B cell (primary cell): ENCODE results near the gene STRADB. TPM values are rescaled to one million over a fixed set of nuclear protein-coding genes. Genes with fewer than 3 reads are reported as not detected.
"Not testable (repeated sequence)": the region's sequence is repeated elsewhere in the genome, so short reads cannot be mapped to it uniquely, and the experiment has no call there.

Source experiments
- ATAC-seq: fragments of 200-7000 bp; cut with Tn5 transposase; one replicate; pipeline ENCODE4 v1.10.0; 2021; ENCODE audit warnings: low read depth, mild to moderate bottlenecking, moderate number of reproducible peaks, moderate library complexity
- CTCF ChIA-PET: fragments of 350-600 bp; sonication (Branson Sonifier 250); formaldehyde crosslinking; loops from one replicate; lab custom pipeline; 2021; ENCODE audit warnings: antibody characterized with exemption, inconsistent platforms; lab: Charles Lee
- POLR2A ChIA-PET: fragments of 350-600 bp; sonication (Branson Sonifier 250); formaldehyde crosslinking; loops from one replicate; lab custom pipeline; 2021; ENCODE audit warnings: antibody characterized with exemption; lab: Charles Lee
- DNase-seq: peaks from one replicate; pipeline ENCODE4 v3.0.0; 2013
- H2AFZ ChIP-seq: 2 replicates; pipeline ENCODE4 v1.6.1; 2012; ENCODE audit warnings: mild to moderate bottlenecking, low read depth, low read length; ENCODE audit not compliant: insufficient read depth, poor library complexity, severe bottlenecking
- H3K27ac ChIP-seq, 2 donors: 1 replicate in 1 of 2; 2 replicates in 1 of 2; pipeline ENCODE4 v1.5.1; 2012 to 2013; ENCODE audit warnings: low read length in 2 of 2, mild to moderate bottlenecking in 2 of 2, moderate library complexity in 1 of 2
- H3K27me3 ChIP-seq, 4 experiments: fragments of 200-600 bp in 1 of 4; sonication (generic) in 1 of 4; replicated peaks in 1 of 4; 1 replicate in 2 of 4; 2 replicates in 2 of 4; pipeline versions ENCODE4 v1.6.1 to v1.7.0; 2013 to 2016; ENCODE audit warnings: low read length in 3 of 4, mild to moderate bottlenecking in 2 of 4, mixed read lengths in 1 of 4, moderate library complexity in 1 of 4; ENCODE audit not compliant: insufficient read depth in 4 of 4, control insufficient read depth in 3 of 4; ENCODE audit errors: control extremely low read depth in 1 of 4
- H3K36me3 ChIP-seq, 2 experiments: replicated peaks in 1 of 2; 1 replicate in 1 of 2; 2 replicates in 1 of 2; pipeline versions ENCODE4 v1.6.1 to v1.7.1; 2013; ENCODE audit warnings: low read length in 1 of 2; ENCODE audit not compliant: insufficient read depth in 2 of 2, control insufficient read depth in 1 of 2; ENCODE audit errors: control extremely low read depth in 1 of 2, extremely low read depth in 1 of 2
- H3K4me1 ChIP-seq, 2 donors: fragments of 200-600 bp in 1 of 2; sonication (generic) in 1 of 2; 1 replicate in 1 of 2; 2 replicates in 1 of 2; pipeline versions ENCODE4 v1.5.1 to v1.6.1; 2013 to 2017; ENCODE audit warnings: low read length in 2 of 2; ENCODE audit not compliant: control insufficient read depth in 2 of 2, insufficient read depth in 2 of 2
- H3K4me2 ChIP-seq: replicated peaks from 2 replicates; pipeline ENCODE3; 2012; ENCODE audit warnings: mild to moderate bottlenecking, low read depth, low read length; ENCODE audit not compliant: poor library complexity, severe bottlenecking
- H3K4me3 ChIP-seq, 5 experiments: fragments of 200-600 bp in 1 of 5; sonication (generic) in 1 of 5; 1 replicate in 3 of 5; 2 replicates in 2 of 5; pipeline versions ENCODE4 v1.5.1 to v1.7.0; 2011 to 2016; ENCODE audit warnings: low read length in 4 of 5, mild to moderate bottlenecking in 4 of 5, low read depth in 2 of 5, control low read depth in 1 of 5, moderate library complexity in 1 of 5; ENCODE audit not compliant: insufficient read depth in 1 of 5; ENCODE audit errors: control extremely low read depth in 1 of 5, extremely low read depth in 1 of 5
- H3K79me2 ChIP-seq: fragments of 200-600 bp; sonication (generic); one replicate; pipeline ENCODE4 v1.6.0; 2016; ENCODE audit warnings: low read length; ENCODE audit not compliant: control insufficient read depth, insufficient read depth
- H3K9ac ChIP-seq: fragments of 200-600 bp; sonication (generic); 2 replicates; pipeline ENCODE4 v1.6.1; 2017; ENCODE audit warnings: mild to moderate bottlenecking, low read length, moderate library complexity
- H3K9me3 ChIP-seq, 3 donors: one replicate each; pipeline versions ENCODE4 v1.6.1 to v1.7.1; 2013; ENCODE audit warnings: low read length in 2 of 3; ENCODE audit not compliant: control insufficient read depth in 2 of 3, insufficient read depth in 1 of 3; ENCODE audit errors: control extremely low read depth in 1 of 3
- H4K20me1 ChIP-seq: 2 replicates; pipeline ENCODE4 v1.6.0; 2012; ENCODE audit warnings: mild to moderate bottlenecking, low read length; ENCODE audit not compliant: insufficient read depth, control insufficient read depth, poor library complexity, severe bottlenecking
- H3K27ac Mint-ChIP-seq: one replicate; pipeline ENCODE4 v1.8.0; 2021; ENCODE audit warnings: mixed read lengths
- H3K27me3 Mint-ChIP-seq: one replicate; pipeline ENCODE4 v1.8.0; 2021; ENCODE audit warnings: mixed read lengths
- H3K4me1 Mint-ChIP-seq: one replicate; pipeline ENCODE4 v1.8.0; 2021; ENCODE audit warnings: mixed read lengths
- H3K4me3 Mint-ChIP-seq: one replicate; pipeline ENCODE4 v1.8.0; 2021; ENCODE audit warnings: mixed read lengths
- H3K9me3 Mint-ChIP-seq: one replicate; pipeline ENCODE4 v1.8.0; 2022; ENCODE audit warnings: mixed read lengths; ENCODE audit not compliant: insufficient read depth
- EZH2 ChIP-seq: IDR thresholded peaks from 2 replicates; pipeline ENCODE4 v1.6.1; 2012; ENCODE audit warnings: borderline replicate concordance, low read depth, mild to moderate bottlenecking, moderate library complexity, low read length; ENCODE audit not compliant: insufficient read depth, poor library complexity, severe bottlenecking
- WGBS: methylation state at CpG from one replicate; pipeline ENCODE4 v1.1.5; 2013; ENCODE audit warnings: missing lambda C conversion rate; ENCODE audit not compliant: insufficient coverage; 5-methylcytosine and 5-hydroxymethylcytosine counted together
- intact Hi-C: fragments of 100-400 bp; cut with micrococcal nuclease; formaldehyde crosslinking; loops from one replicate; pipeline ENCODE4 v1.10.0; 2022
- polyA plus RNA-seq: library from polyadenylated mRNA; depleted of rRNA; stranded (reverse); fragments of >200 nt; gene quantifications from 2 replicates; pipeline ENCODE4 v1.2.3, GENCODE V29; 2012
- total RNA-seq, 2 donors: library from RNA; stranded (reverse); fragments of 120-200 nt in 1 of 2; gene quantifications; 1 replicate in 1 of 2; 2 replicates in 1 of 2; pipeline versions ENCODE4 v1.2.3 to v1.2.4, GENCODE V29; 2013 to 2022
- TF ChIP-seq, protein P1 (sequence below): fragments of 200-600 bp; IDR thresholded peaks from one replicate; pipeline ENCODE4 v1.8.0; 2022; ENCODE audit warnings: antibody characterized with exemption, mild to moderate bottlenecking

STRADB gene
- total and polyA plus RNA-seq, 2 donors (not counting 1 experiment from before 2014, with no cell fraction given), result 17.2 to 17.5 TPM

DNA sequence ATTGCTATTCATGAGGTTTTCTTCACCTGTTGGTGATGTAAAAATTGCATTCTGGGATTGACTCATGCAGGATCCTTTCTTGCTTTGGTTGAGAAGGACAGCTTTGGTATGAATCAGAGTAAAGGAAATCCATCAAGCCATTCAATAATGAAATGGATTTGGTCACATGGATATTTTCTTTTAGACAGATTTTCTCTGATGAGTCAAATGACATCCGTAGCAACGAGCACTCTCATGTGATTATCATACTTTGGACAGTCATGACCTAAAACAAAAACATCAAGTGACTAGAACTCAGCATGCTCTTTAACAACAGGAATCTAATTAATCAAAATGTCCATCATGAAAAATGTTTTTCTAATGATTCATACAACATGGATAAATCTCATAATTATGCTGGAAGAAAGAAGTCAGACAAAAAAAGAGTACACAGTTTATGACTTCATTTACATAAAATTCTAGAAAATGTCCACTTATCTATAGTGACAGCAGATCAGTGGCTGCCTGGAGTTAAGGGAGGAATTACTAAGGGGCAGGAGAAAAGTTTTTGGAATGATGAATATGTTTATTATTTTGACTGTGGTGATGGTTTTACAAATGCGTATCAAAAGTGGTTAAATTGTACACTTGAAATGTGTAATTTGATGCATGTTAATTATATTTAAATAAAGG, 31.0 kb upstream of the STRADB start:
- Histone ChIP-seq H2AFZ (no peak overlapping the region), H3K4me1 (peaks cover 13 to 40% of the 10 kb centered on the region in 2 donors), H4K20me1 (no peaks in the 10 kb centered on the region), H3K36me3 (peaks cover 0 to 5% of the 10 kb centered on the region in 2 experiments), H3K4me3 (no peak overlapping the region), H3K9ac (no peak overlapping the region), H3K27me3 (no peaks in the 10 kb centered on the region), H3K9me3 (no peaks in the 10 kb centered on the region), H3K27ac (peak overlapping the region in 1 of 2 donors; percentile 61), H3K79me2 (peaks cover 44% of the 10 kb centered on the region), H3K4me2 (no peak overlapping the region)
- ChIA-PET POLR2A (no interaction called here), CTCF (no interaction called here)
- intact Hi-C loops, result no loop called here
- peaks cover 42% of the 10 kb centered on the region for H3K4me1 Mint-ChIP-seq
- H3K4me3 Mint-ChIP-seq, result peak overlapping the region; percentile 34
- no peaks in the 10 kb centered on the region for H3K27me3 Mint-ChIP-seq
- no peak for TF ChIP-seq EZH2
- TF ChIP-seq, protein P1, sequence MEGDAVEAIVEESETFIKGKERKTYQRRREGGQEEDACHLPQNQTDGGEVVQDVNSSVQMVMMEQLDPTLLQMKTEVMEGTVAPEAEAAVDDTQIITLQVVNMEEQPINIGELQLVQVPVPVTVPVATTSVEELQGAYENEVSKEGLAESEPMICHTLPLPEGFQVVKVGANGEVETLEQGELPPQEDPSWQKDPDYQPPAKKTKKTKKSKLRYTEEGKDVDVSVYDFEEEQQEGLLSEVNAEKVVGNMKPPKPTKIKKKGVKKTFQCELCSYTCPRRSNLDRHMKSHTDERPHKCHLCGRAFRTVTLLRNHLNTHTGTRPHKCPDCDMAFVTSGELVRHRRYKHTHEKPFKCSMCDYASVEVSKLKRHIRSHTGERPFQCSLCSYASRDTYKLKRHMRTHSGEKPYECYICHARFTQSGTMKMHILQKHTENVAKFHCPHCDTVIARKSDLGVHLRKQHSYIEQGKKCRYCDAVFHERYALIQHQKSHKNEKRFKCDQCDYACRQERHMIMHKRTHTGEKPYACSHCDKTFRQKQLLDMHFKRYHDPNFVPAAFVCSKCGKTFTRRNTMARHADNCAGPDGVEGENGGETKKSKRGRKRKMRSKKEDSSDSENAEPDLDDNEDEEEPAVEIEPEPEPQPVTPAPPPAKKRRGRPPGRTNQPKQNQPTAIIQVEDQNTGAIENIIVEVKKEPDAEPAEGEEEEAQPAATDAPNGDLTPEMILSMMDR, result no peak
- ATAC-seq, result no peak
- H3K9me3 Mint-ChIP-seq, result no peaks in the 10 kb centered on the region
- DNase-seq, result no peak
- 80% methylated on average over 2 of the region's 3 CpGs for WGBS
- peak overlapping the region; percentile 71 for H3K27ac Mint-ChIP-seq

DNA sequence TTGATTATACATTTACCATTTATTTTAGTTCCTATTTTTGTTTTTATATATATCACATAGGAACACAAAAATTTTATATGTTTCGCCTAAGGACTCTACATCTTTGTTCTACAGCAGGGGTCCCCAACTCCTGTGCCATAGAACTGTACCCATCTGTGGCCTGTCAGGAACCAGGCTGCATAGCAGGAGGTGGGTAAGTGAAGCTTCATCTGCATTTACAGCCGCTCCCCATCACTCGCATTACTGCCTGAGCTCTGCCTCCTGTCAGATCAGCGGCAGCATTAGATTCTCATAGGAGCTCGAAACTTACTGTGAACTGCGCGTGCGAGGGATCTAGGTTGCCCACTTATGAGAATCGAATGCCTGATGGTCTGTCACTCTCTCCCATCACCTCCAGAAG, 25.6 kb upstream of the STRADB start:
- no peak overlapping the region for H3K27ac Mint-ChIP-seq
- Histone ChIP-seq H3K27me3 (no peaks in the 10 kb centered on the region), H3K27ac (peak overlapping the region in 1 of 2 donors; percentile 46), H2AFZ (no peak overlapping the region), H3K4me2 (no peak overlapping the region), H3K9me3 (no peaks in the 10 kb centered on the region), H3K4me3 (no peak overlapping the region), H3K9ac (no peak overlapping the region), H4K20me1 (peaks cover 5% of the 10 kb centered on the region), H3K79me2 (peaks cover 46% of the 10 kb centered on the region), H3K4me1 (peaks cover 7 to 15% of the 10 kb centered on the region in 2 donors), H3K36me3 (no peaks in the 10 kb centered on the region)
- H3K4me1 Mint-ChIP-seq, result peaks cover 34% of the 10 kb centered on the region
- TF ChIP-seq, protein P1, result no peak
- no peak for TF ChIP-seq EZH2
- intact Hi-C loops, result no loop called here
- WGBS, result 100% methylated on average over 7 of the region's 9 CpGs
- DNase-seq, result no peak
- H3K4me3 Mint-ChIP-seq, result no peak overlapping the region
- H3K27me3 Mint-ChIP-seq, result no peaks in the 10 kb centered on the region
- no peaks in the 10 kb centered on the region for H3K9me3 Mint-ChIP-seq
- no peak for ATAC-seq
- POLR2A ChIA-PET, result interaction anchor here (0.6 kb wide), 1 partner anchor 217 kb away, joined by 3 read pairs; the partner anchor contains the start of gene TMEM237
- CTCF ChIA-PET, result interaction anchor here (0.9 kb wide), 1 partner anchor 11 kb away, joined by 4 read pairs; no protein-coding TSS in a partner anchor

DNA sequence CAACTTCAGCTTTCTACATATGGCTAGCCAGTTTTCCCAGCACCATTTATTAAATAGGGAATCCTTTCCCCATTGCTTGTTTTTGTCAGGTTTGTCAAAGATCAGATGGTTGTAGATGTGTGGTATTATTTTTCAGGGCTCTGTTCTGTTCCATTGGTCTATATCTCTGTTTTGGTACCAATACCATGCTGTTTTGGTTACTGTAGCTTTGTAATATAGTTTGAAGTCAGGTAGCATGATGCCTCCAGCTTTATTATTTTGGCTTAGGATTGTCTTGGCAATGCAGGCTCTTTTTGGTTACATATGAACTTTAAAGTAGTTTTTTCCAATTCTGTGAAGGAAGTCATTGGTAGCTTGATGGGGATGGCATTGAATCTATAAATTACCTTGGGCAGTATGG, 23.2 kb upstream of the STRADB start:
- DNase-seq, ATAC-seq, POLR2A ChIA-PET, H3K27ac ChIP-seq, intact Hi-C loops, H3K9me3 ChIP-seq, H3K4me2 ChIP-seq, H3K9me3 Mint-ChIP-seq, H3K4me3 ChIP-seq, H3K36me3 ChIP-seq, CTCF ChIA-PET, H3K27me3 Mint-ChIP-seq, H3K4me3 Mint-ChIP-seq, H3K27me3 ChIP-seq, H3K27ac Mint-ChIP-seq, H3K9ac ChIP-seq, H2AFZ ChIP-seq: not testable (repeated sequence)
- H3K4me1 Mint-ChIP-seq, result peaks cover 35% of the 10 kb centered on the region
- peaks cover 18% of the 10 kb centered on the region for H4K20me1 ChIP-seq
- peaks cover 52% of the 10 kb centered on the region for H3K79me2 ChIP-seq
- peaks cover 12 to 18% of the 10 kb centered on the region in 2 donors for H3K4me1 ChIP-seq
